Natural killer cell (primary cell): Measurements from ENCODE around the gene LAPTM5. TPM values are rescaled to one million over a fixed set of nuclear protein-coding genes. Genes with fewer than 3 reads are reported as not detected.

Source experiments
- ATAC-seq, 3 donors: fragments of 150-1000 bp in 2 of 3; fragments of 200-7000 bp in 1 of 3; cut with Tn5 transposase; 1 replicate in 1 of 3; 2 replicates in 2 of 3; pipeline ENCODE4 v1.10.0; 2021; ENCODE audit warnings: mild to moderate bottlenecking in 2 of 3, moderate library complexity in 2 of 3
- DNase-seq, 2 donors: peaks; one replicate each; pipeline versions ENCODE4 v3.0.0 to v3.0.0-alpha.2; 2013 to 2021; ENCODE audit warnings: mixed read lengths in 1 of 2
- H3K27ac ChIP-seq: one replicate; pipeline ENCODE4 v1.5.1; 2013; ENCODE audit warnings: mild to moderate bottlenecking, low read length
- H3K27me3 ChIP-seq: one replicate; pipeline ENCODE4 v1.6.1; 2013; ENCODE audit warnings: low read length; ENCODE audit not compliant: control insufficient read depth, insufficient read depth
- H3K36me3 ChIP-seq: one replicate; pipeline ENCODE4 v1.6.1; 2013; ENCODE audit warnings: low read length; ENCODE audit not compliant: control insufficient read depth, insufficient read depth
- H3K4me1 ChIP-seq: one replicate; pipeline ENCODE4 v1.6.1; 2013; ENCODE audit warnings: low read length; ENCODE audit not compliant: control insufficient read depth, insufficient read depth
- H3K4me3 ChIP-seq: one replicate; pipeline ENCODE4 v1.5.1; 2013; ENCODE audit warnings: low read length
- H3K9me3 ChIP-seq: one replicate; pipeline ENCODE4 v1.6.1; 2013; ENCODE audit warnings: low read length; ENCODE audit not compliant: control insufficient read depth, insufficient read depth
- H3K27ac Mint-ChIP-seq, 2 donors: one replicate each; pipeline ENCODE4 v1.8.0; 2022; ENCODE audit warnings: mild to moderate bottlenecking in 2 of 2, mixed read lengths in 2 of 2, moderate library complexity in 1 of 2
- H3K27me3 Mint-ChIP-seq, 2 donors: one replicate each; pipeline ENCODE4 v1.8.0; 2022; ENCODE audit warnings: low read depth in 2 of 2, mixed read lengths in 2 of 2
- H3K36me3 Mint-ChIP-seq: one replicate; pipeline ENCODE4 v1.8.0; 2022; ENCODE audit warnings: mixed read lengths
- H3K4me1 Mint-ChIP-seq, 2 donors: one replicate each; pipeline ENCODE4 v1.8.0; 2022; ENCODE audit warnings: mixed read lengths in 2 of 2
- H3K4me3 Mint-ChIP-seq: one replicate; pipeline ENCODE4 v1.8.0; 2022; ENCODE audit warnings: mild to moderate bottlenecking, moderate library complexity, mixed read lengths
- H3K9me3 Mint-ChIP-seq, 2 donors: one replicate each; pipeline ENCODE4 v1.8.0; 2022; ENCODE audit warnings: mixed read lengths in 2 of 2
- CTCF ChIP-seq: fragments of 200-600 bp; IDR thresholded peaks from one replicate; pipeline ENCODE4 v1.8.0; 2022; ENCODE audit warnings: antibody characterized with exemption
- WGBS: methylation state at CpG from one replicate; pipeline ENCODE4 v1.1.7; 2013; ENCODE audit warnings: missing lambda C conversion rate; ENCODE audit not compliant: insufficient coverage; 5-methylcytosine and 5-hydroxymethylcytosine counted together
- intact Hi-C: fragments of 100-400 bp; cut with micrococcal nuclease; formaldehyde crosslinking; loops from one replicate; pipeline ENCODE4 v1.14.2; 2022
- total RNA-seq, 4 donors: library from RNA; stranded (reverse); fragments of 120-200 nt in 1 of 4; gene quantifications; one replicate each; pipeline versions ENCODE4 v1.2.3 to v1.2.4, GENCODE V29; 2013 to 2022

Gene LAPTM5
- total RNA-seq, 3 donors from 2014 or later (not counting 1 experiment from before 2014, with no cell fraction given) = 520 to 674 (median 533) TPM

- intact Hi-C loops = no loop called here
- H3K4me3 ChIP-seq = no peak overlapping the region
- Mint-ChIP-seq H3K36me3 (no peaks in the 10 kb centered on the region), H3K9me3 (no peaks in the 10 kb centered on the region), H3K27me3 (no peaks in the 10 kb centered on the region), H3K4me1 (peaks cover 7 to 21% of the 10 kb centered on the region in 2 donors), H3K4me3 (no peak overlapping the region), H3K27ac (no peak overlapping the region)
- DNase-seq (peak in 1 of 2 donors; percentile 26), ATAC-seq (no peak)
- 92% methylated on average over 2 of the region's 2 CpGs for WGBS
- no peaks in the 10 kb centered on the region for H3K9me3 ChIP-seq
- H3K27me3 ChIP-seq = no peaks in the 10 kb centered on the region
- peaks cover 34% of the 10 kb centered on the region for H3K4me1 ChIP-seq
- no peak for TF ChIP-seq CTCF
- peaks cover 5% of the 10 kb centered on the region for H3K36me3 ChIP-seq
- no peak overlapping the region for H3K27ac ChIP-seq
Observed at GRCh38 chr1:30724175-30724574, 33.4 kb downstream of the LAPTM5 start.

GRCh38 chr1:30723331-30723755, 34.2 kb downstream of the LAPTM5 start, which contains the start of gene MATN1:
TSS of gene MATN1 (minus strand) at chr1:30723585. CDS start at chr1:30723551, 34 bp downstream.
- Mint-ChIP-seq H3K4me1 (peaks cover 0 to 19% of the 10 kb centered on the region in 2 donors), H3K4me3 (no peak within 1 kb of the TSS), H3K27ac (no peak within 1 kb of the TSS), H3K36me3 (no peaks in the 10 kb centered on the region), H3K9me3 (no peaks in the 10 kb centered on the region), H3K27me3 (no peaks in the 10 kb centered on the region)
- no peaks in the 10 kb centered on the region for H3K27me3 ChIP-seq
- 93% methylated on average over 14 of the region's 14 CpGs for WGBS
- no peak for TF ChIP-seq CTCF
- no peaks in the 10 kb centered on the region for H3K9me3 ChIP-seq
- ATAC-seq = no peak
- no peak within 1 kb of the TSS for H3K4me3 ChIP-seq
- peaks cover 5% of the 10 kb centered on the region for H3K36me3 ChIP-seq
- no peak within 1 kb of the TSS for H3K27ac ChIP-seq
- intact Hi-C loops = no loop called here
- DNase-seq = no peak
- H3K4me1 ChIP-seq = peaks cover 31% of the 10 kb centered on the region

GRCh38 chr1:30721812-30722537, 35.6 kb downstream of the LAPTM5 start:
- Histone ChIP-seq H3K9me3 (no peaks in the 10 kb centered on the region), H3K4me1 (peaks cover 38% of the 10 kb centered on the region), H3K27me3 (no peaks in the 10 kb centered on the region), H3K36me3 (peaks cover 5% of the 10 kb centered on the region), H3K4me3 (no peak overlapping the region), H3K27ac (no peak overlapping the region)
- TF ChIP-seq CTCF = no peak
- ATAC-seq = no peak
- no peak overlapping the region for H3K4me3 Mint-ChIP-seq
- H3K4me1 Mint-ChIP-seq = peaks cover 0 to 22% of the 10 kb centered on the region in 2 donors
- H3K36me3 Mint-ChIP-seq = no peaks in the 10 kb centered on the region
- intact Hi-C loops = no loop called here
- DNase-seq = no peak
- no peak overlapping the region for H3K27ac Mint-ChIP-seq
- WGBS = 88% methylated on average over 9 of the region's 9 CpGs
- H3K27me3 Mint-ChIP-seq = no peaks in the 10 kb centered on the region
- H3K9me3 Mint-ChIP-seq = no peaks in the 10 kb centered on the region
